SK-N-DZ (cell line): ENCODE results near the gene CRYBG1.

Experiments used
- DNase-seq: peaks from one replicate; pipeline ENCODE4 v3.0.0-alpha.2; 2015; ENCODE audit warnings: low spot score

The CRYBG1 gene

GRCh38 chr6:106461084-106461483 is 100.6 kb downstream of the CRYBG1 start:
- DNase-seq = no peak

GRCh38 chr6:106462923-106463557 is 102.5 kb downstream of the CRYBG1 start:
- no peak for DNase-seq

DNA sequence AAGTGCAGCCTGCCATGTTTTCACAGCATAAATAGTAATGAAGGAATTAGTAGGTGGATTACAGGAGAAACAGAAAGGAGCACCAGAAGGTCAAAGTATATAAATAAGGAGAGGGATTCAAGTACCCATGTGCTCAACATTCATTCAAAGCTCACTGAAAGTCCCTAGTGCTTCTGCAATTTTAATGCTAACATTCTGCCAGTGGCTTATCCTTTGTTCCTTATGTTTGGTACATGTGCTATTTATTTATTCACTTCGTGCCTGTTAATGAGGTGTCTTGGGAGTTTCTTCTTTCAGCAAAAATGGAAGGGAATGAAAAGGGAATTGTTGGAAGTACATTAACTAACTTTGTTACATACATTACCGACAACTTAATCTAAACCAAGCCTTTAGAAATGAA is 105.7 kb downstream of the CRYBG1 start:
- no peak for DNase-seq

DNA sequence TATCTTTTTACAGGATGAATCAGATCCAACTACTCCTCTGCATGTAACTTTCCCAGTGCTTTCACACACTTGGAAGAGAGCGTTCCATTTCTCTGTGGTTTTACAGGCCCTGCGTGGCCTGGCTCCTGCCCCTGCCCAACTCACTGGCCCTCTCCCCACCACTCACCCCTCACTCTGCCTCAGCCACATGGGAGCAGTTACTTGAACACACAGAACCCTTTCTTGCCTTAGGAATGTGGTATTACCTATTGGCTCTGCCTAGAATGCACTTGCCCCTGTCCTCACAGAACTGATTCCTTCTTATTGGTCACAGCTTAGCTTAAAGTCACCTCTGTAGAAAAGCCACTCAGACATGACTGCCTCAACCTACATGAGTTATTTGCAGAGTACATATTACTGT is 108.4 kb downstream of the CRYBG1 start:
- no peak for DNase-seq

- no peak for DNase-seq
Measured at GRCh38 chr6:106469882-106470281, 109.4 kb downstream of the CRYBG1 start.

- no peak for DNase-seq
Measured at GRCh38 chr6:106470316-106470715, 109.8 kb downstream of the CRYBG1 start.

DNA sequence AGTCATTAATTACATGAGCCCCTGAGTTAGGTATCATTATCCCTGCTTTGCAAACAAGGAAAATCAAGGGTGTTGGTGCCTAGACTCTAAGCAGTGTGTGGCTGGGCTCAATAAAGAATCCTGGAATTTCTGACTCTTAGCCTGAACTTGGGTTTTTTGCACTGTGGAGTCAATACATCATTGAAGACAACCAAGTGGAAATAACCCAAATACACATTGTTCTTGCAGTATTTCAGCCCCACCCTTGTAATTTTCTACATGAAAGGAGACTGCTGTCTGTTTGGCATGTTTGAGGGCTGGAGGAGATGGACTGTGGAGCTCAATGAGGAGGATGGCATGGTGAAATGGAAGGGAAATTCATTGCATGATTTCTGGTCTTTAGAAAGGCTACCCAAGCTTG is 110.3 kb downstream of the CRYBG1 start:
- no peak for DNase-seq

- DNase-seq = no peak
Measured at GRCh38 chr6:106473812-106474211, 113.3 kb downstream of the CRYBG1 start.

DNA sequence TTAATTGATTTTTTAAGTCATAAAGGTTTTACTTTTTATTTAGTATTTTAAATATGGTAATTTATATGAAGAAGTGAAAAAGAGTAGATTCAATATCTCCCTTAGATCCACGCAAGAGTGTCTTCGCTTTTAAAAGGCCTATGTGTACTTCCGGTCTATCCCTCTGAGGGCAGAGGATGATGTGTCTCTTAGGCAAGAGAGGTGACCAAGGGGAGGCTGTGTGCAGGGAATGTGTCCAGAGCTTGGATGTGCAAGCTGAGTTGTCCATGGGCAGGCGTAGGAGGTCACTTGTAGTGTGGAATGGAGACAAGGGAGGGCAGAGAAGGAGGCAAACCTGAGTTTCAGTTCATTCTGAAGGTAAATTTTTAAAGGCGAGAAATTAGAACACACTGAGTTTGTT is 113.9 kb downstream of the CRYBG1 start:
- DNase-seq = no peak

GRCh38 chr6:106475284-106475683 is 114.8 kb downstream of the CRYBG1 start:
- DNase-seq = no peak

- no peak for DNase-seq
Measured at GRCh38 chr6:106476331-106477105, 116.0 kb downstream of the CRYBG1 start.

- no peak for DNase-seq
Measured at GRCh38 chr6:106477146-106477545, 116.6 kb downstream of the CRYBG1 start.

DNA sequence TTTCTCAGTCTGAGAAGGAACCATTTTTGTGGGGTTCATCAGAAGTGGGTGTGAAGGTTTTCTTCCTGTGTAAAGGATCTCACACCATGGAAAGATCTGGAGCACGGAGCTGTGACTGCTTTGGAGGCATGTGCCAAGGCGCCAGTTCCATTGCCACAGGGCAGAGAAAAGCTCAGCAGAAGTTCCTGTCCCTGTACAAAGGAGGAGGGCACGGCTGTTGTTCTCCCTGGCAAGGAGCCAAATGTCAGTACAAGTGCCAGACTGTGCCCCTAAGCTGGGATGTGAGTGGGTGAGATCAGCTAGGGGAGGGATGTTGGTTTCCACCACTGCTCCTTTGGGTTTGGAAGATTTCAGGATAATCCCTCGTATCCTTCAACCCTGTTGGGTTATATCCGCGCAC is 117.3 kb downstream of the CRYBG1 start:
- DNase-seq = no peak

- DNase-seq = no peak
Measured at GRCh38 chr6:106486236-106486635, 125.7 kb downstream of the CRYBG1 start.

GRCh38 chr6:106488494-106489370 is 128.2 kb downstream of the CRYBG1 start:
- DNase-seq = no peak

GRCh38 chr6:106490030-106490429 is 129.5 kb downstream of the CRYBG1 start:
- no peak for DNase-seq

GRCh38 chr6:106490436-106490835 is 129.9 kb downstream of the CRYBG1 start:
- DNase-seq = no peak

- no peak for DNase-seq
Measured at GRCh38 chr6:106490974-106491373, 130.5 kb downstream of the CRYBG1 start.

GRCh38 chr6:106495014-106495413 is 134.5 kb downstream of the CRYBG1 start:
- no peak for DNase-seq

GRCh38 chr6:106496823-106497222 is 136.3 kb downstream of the CRYBG1 start:
- no peak for DNase-seq

GRCh38 chr6:106501960-106502371 is 141.4 kb downstream of the CRYBG1 start:
- DNase-seq = no peak

GRCh38 chr6:106502559-106502958 is 142.0 kb downstream of the CRYBG1 start:
- no peak for DNase-seq
